Mesodermal cell (in vitro differentiated cells): ENCODE measurements around the gene MALL. TPM values are rescaled to one million over a fixed set of nuclear protein-coding genes. Genes with fewer than 3 reads are reported as not detected.
A peak's percentile ranks its signal among the peaks of the same experiment; 100 is the strongest.
"Not testable (repeated sequence)": the region's sequence is repeated elsewhere in the genome, so short reads cannot be mapped to it uniquely, and the experiment has no call there.

Source experiments
- H3K27ac ChIP-seq: 2 replicates; pipeline ENCODE4 v1.7.0; 2013; ENCODE audit warnings: mild to moderate bottlenecking, low read depth, low read length, moderate library complexity; ENCODE audit not compliant: severe bottlenecking
- H3K36me3 ChIP-seq: 2 replicates; pipeline ENCODE4 v1.7.1; 2013; ENCODE audit warnings: mild to moderate bottlenecking, low read length, moderate library complexity; ENCODE audit not compliant: control insufficient read depth, insufficient read depth
- H3K4me1 ChIP-seq: one replicate; pipeline ENCODE4 v1.7.1; 2013; ENCODE audit warnings: mild to moderate bottlenecking, low read length; ENCODE audit not compliant: insufficient read depth, control insufficient read depth, poor library complexity, severe bottlenecking
- H3K4me3 ChIP-seq: 2 replicates; pipeline ENCODE4 v1.7.0; 2013; ENCODE audit warnings: low read length, control low read depth, mild to moderate bottlenecking; ENCODE audit not compliant: insufficient read depth, poor library complexity, severe bottlenecking; ENCODE audit errors: extremely low read depth
- H3K9me3 ChIP-seq: 2 replicates; pipeline ENCODE4 v1.7.1; 2013; ENCODE audit warnings: mild to moderate bottlenecking, low read length, moderate library complexity; ENCODE audit not compliant: control insufficient read depth
- WGBS, 2 experiments: methylation state at CpG; one replicate each; pipeline ENCODE4 v1.1.5; 2013; ENCODE audit warnings: missing lambda C conversion rate in 2 of 2; ENCODE audit not compliant: insufficient coverage in 2 of 2; 5-methylcytosine and 5-hydroxymethylcytosine counted together
- polyA plus RNA-seq, 2 experiments: library from polyadenylated mRNA; stranded (reverse); fragments of 50-300 nt; gene quantifications; one replicate each; pipeline ENCODE4 v1.2.3, GENCODE V29; 2013

MALL gene
- polyA plus RNA-seq (2013, experiment 1 of 2) = 1.4 TPM
- 1.6 TPM for polyA plus RNA-seq (2013, experiment 2 of 2)

DNA sequence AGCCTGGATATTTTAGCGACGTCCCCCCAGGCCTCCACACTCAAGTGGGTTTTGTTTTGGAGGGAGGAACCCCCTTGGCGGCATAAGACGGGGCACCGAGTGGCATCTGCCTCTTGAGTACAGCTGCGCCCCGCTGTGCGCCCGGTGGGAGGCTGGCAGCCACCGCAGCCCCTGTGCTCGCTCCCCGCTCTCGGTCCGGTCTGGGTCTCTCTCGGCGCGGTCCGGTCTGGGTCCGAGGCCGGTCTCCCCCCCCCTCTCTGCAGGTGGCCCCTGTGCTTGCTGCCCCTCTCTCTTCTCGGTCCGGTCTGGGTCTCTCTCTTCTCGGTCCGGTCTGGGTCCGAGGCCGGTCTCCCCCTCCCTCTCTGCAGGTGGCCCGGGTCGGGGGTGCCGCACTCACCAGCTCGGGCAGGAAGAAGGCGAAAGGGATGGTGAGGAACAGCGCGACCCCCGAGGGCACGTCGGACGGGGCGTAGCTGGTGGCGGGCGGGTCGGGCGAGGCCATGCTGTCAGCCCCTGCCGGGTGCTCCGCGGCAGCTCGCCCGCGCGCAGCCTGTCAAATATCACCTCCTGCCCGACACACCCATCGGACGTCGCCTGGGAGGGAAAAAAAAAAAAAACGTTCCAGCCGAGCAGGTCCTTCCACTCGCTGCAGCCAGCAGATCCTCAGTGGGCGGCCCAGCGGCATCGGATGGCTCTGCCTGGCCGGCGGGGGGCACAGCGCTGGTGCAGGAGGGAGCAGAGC is at the start of gene MALL:
Gene MALL (minus strand): TSS at position 532 of the 742 bp plus-strand sequence. CDS start 30 bp downstream, at position 502.
- 11 to 15% methylated on average over 40 to 45 of the region's 62 CpGs for WGBS, 2 experiments
- Histone ChIP-seq H3K4me3 (peak within 1 kb of the TSS; percentile 21), H3K27ac (no peak within 1 kb of the TSS)

DNA sequence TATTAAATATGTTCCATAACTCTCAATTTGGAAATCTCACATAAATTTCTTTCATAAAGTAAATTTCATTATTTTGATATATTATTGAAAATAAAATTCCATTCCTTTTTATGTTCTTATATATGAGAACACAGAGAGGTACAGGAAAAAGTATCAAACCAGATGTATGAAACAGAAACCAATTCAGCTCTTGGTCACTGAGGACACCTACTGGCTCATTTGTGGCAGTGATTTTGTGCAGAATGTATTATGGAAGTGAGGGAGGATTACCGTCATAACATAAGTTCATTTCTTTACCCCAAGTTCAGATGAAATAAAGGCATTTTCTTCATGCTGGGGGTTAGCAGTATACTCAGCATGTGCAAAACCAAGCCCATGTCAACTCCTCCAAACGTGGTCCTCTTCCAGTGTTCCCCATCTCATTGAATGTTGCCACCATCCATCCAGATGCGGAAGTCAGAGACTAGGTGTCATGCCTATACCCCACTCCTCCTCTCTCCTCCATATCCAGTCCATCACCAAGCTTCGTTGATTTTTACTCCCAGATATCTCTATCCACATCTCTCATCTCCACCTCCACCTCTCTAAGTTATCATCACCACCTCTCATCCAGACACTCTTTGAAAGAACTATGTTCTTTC is 41.7 kb upstream of the MALL start:
- Histone ChIP-seq H3K36me3 (no peaks in the 10 kb centered on the region), H3K4me1 (no peaks in the 10 kb centered on the region), H3K4me3 (no peak overlapping the region), H3K27ac (no peak overlapping the region), H3K9me3 (no peaks in the 10 kb centered on the region)
- 54% methylated on average over 3 of the region's 4 CpGs for WGBS, 2 experiments

More for the DNA sequence above, at the start of gene MALL:
- Histone ChIP-seq H3K36me3 (no peaks in the 10 kb centered on the region), H3K9me3 (no peaks in the 10 kb centered on the region), H3K4me1 (peaks cover 5% of the 10 kb centered on the region)

DNA sequence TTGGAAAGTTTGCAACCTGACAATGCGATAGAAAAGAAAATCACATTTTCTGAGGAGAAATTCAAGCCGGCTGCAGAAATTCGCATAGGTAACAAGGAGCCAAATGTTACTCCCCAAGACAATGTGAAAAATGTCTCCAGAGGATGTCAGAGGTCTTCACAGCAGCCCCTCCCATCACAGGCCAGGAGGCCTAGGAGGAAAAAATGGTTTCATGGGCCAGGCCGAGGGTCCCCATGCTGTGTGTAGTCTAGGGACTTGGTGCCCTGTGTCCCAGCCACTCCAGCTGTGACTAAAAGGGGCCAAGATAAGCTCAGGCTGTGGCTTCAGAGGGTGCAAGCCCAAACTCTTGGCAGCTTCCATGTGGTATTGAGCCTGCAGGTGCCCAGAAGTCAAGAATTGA is 39.2 kb upstream of the MALL start:
- not testable (repeated sequence) for H3K36me3 ChIP-seq, H3K4me3 ChIP-seq, H3K27ac ChIP-seq, H3K9me3 ChIP-seq, H3K4me1 ChIP-seq
- WGBS, 2 experiments = 93 to 100% methylated on average over 3 to 4 of the region's 4 CpGs

DNA sequence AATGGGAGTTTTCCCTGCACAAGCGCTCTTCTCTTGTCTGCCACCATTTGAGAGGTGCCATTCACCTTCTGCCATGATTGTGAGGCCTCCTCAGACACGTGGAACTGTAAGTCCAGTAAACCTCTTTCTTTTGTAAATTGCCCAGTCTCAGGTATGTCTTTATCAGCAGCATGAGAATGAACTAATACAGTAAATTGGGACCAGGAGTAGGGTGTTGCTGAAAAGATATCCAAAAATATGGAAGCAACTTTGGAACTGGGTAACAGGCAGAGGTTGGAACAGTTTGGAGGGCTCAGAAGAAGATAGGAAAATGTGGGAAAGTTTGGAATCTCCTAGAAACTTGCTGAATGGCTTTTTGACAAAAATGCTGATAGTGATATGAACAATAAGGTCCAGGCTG is 38.6 kb upstream of the MALL start:
- not testable (repeated sequence) for H3K36me3 ChIP-seq, H3K9me3 ChIP-seq, H3K4me1 ChIP-seq, H3K27ac ChIP-seq, H3K4me3 ChIP-seq
- WGBS, 2 experiments = 94 to 100% methylated on average over 2 of the region's 2 CpGs

DNA sequence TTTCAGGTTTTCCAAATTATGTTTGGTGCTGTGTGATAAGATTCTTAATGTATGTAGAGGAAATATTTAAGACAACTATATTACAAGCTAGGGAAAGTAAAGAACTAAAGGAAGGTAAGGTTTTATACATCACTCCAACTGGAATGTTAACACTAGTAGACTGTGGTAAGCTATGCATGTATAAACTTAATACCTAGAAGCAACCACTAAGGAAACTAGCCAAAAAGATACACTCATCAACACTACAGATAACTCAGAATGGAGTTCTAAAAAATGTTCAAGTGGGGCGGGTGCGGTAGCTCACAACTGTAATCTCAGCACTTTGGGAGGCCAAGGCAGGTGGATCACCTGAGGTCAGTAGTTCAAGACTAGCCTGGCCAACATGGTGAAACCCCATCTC is 37.8 kb upstream of the MALL start:
- H3K4me3 ChIP-seq = no peak overlapping the region
- WGBS, 2 experiments = no CpG with 5 or more reads among the region's 2 CpGs

DNA sequence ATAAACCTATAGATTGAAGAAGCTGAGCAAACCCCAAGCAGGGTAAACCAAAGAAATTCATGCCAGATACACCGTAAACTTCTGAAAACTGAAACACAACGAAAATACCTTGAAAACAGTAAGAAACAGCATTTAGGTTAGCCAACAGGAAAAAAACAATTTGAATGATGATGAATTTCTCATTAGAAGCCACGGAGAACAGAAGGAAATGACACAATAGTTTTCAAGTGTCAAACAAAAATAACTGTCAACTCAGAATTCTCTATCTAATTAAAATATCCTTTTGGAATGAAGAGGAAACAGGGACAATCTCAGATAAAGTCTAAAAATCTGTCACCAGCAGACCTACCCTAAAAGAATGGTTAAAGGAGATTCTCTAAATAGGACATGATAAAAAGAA is 37.3 kb upstream of the MALL start:
- Histone ChIP-seq H3K4me1 (peaks cover 4% of the 10 kb centered on the region), H3K4me3 (no peak overlapping the region), H3K9me3 (peaks cover 4% of the 10 kb centered on the region), H3K36me3 (no peaks in the 10 kb centered on the region), H3K27ac (no peak overlapping the region)
- WGBS, 2 experiments = 100% methylated on average over 1 of the region's 3 CpGs

More for the DNA sequence above, 37.8 kb upstream of the MALL start:
- Histone ChIP-seq H3K36me3 (no peaks in the 10 kb centered on the region), H3K27ac (no peak overlapping the region), H3K9me3 (no peaks in the 10 kb centered on the region), H3K4me1 (peaks cover 4% of the 10 kb centered on the region)

DNA sequence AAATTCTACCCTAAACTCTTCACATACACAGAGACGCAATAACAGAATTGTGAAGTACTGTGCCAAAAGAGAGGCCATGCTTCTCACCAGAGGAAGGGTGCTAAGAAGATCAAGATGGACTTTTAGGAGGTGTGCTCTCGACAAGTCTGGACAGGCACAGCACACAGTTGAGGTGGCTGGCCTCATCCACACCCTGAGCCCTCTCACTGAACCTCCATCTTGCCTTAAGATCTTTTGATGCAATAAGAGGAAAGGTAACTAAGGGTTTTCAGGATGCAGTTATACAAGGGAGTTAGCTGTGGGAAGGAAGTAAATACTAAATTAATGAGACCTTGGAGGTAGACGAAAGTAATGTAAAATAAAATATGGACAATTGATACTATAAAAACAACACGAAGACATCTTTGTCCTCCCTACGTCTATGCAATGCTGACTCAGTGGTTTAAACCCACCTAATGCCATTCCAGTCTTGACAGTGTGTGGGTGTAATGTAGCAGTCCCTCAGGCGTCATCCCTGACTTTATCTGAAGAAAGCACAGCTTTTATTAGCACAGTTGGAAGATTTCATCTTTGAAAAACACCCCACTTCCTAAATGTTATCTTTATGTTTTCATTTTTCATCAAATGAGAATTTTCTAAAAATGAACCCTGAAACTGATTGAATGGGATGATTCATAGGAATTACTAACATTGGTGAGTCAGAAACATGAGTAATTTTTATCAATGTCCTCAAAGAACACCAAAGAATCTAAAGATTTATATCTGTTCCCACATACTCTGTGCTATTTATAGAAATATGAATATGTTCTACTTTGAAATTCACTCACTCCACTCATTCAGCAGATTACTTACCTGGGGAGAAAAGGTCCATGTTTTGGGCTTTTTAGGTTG is 34.0 kb upstream of the MALL start:
- Histone ChIP-seq H3K36me3 (no peaks in the 10 kb centered on the region), H3K27ac (no peak overlapping the region), H3K4me1 (peaks cover 4% of the 10 kb centered on the region), H3K4me3 (no peak overlapping the region), H3K9me3 (peaks cover 6% of the 10 kb centered on the region)
- 100% methylated on average over 2 of the region's 6 CpGs; no CpG with 5 or more reads in 1 of the 2 experiments for WGBS, 2 experiments

DNA sequence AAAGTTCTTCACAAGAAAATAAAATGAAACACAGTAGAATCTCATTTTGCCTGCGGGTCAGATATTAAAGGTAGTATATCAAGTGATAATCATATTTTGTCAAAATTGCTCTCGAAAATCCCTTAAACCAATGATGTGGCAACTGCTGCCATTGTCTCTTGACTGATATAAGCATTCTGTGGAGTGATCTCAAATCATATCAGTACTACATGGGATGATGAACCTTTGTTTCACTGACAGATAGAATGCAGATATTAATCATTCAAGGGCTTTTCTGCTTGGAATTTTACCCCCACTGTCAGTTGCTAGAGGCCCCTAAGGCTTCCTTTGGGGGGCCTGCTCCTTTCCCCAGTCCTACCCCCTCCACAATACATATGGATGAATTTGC is 31.3 kb upstream of the MALL start:
- peaks cover 6% of the 10 kb centered on the region for H3K9me3 ChIP-seq
- no peak overlapping the region for H3K4me3 ChIP-seq
- no peak overlapping the region for H3K27ac ChIP-seq
- H3K4me1 ChIP-seq = peaks cover 4% of the 10 kb centered on the region
- no CpG with 5 or more reads among the region's 2 CpGs for WGBS, 2 experiments
- no peaks in the 10 kb centered on the region for H3K36me3 ChIP-seq

DNA sequence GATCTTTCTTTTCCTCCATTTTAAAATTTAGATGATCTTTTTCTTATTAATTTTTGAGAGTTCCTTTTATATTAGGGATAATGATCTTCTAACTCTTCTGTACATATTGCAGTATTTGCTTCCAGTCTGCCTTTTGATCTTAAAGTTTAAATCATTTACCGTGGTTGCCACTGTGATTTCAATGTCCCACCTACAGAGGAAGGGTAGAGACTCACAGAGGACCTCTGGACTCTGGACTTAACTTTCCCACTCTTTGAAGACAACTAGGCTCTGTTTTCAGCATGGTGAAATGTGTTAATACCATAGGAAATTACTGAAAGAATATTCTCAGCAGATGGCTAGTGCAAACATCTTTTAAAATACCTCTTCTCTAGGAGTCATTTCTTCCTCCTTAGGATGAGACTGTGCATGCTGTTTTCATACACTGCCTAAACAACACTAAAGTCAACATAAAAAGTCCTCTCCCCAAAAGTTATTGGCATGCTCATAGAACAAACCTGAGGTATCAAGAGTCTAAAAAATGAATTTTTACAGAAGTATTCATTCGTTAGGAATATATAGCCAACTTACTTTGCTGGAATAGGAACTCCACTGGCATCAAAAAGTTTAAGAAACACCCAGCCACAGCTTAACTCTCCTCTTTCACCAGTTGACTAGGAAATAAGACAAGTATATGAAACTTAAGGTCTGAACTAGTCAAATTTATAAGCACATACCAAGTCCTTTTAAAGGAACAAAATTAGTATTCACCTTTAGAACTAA is 30.7 kb upstream of the MALL start:
- WGBS, 2 experiments = 100% methylated on average over 1 of the region's 2 CpGs
- no peak overlapping the region for H3K4me3 ChIP-seq
- no peaks in the 10 kb centered on the region for H3K36me3 ChIP-seq
- peaks cover 4% of the 10 kb centered on the region for H3K4me1 ChIP-seq
- no peak overlapping the region for H3K27ac ChIP-seq
- H3K9me3 ChIP-seq = peaks cover 6% of the 10 kb centered on the region

DNA sequence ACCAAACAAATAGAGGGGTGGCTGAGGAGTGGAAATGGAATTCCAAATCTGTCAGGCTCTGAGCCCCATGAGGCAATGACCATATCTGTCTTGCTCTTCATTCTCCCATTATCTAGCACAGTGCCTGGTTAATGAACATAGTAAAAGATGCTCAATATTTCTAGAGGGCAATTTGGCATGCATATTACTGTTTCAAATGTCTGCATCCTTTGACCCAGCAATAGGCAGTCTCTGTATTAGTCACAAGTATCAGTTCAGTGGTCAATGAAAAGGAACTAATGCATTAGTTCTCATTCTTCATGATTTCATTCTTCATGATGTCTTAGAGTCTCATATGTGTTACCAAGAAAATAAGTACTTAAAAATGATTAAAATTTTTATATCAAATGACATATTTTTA is 28.4 kb upstream of the MALL start:
- H3K36me3 ChIP-seq = no peaks in the 10 kb centered on the region
- H3K4me1 ChIP-seq = no peaks in the 10 kb centered on the region
- H3K4me3 ChIP-seq = no peak overlapping the region
- no peak overlapping the region for H3K27ac ChIP-seq
- peaks cover 6% of the 10 kb centered on the region for H3K9me3 ChIP-seq
